HG02759 (cell line): Measurements from ENCODE around the gene PPP2R2C.

Experiments
- ATAC-seq: cut with Tn5 transposase; IDR thresholded peaks from one replicate; pipeline ENCODE4 v1.9.1; 2021; ENCODE audit warnings: mild to moderate bottlenecking, moderate library complexity; ENCODE audit not compliant: unreplicated experiment

PPP2R2C gene

DNA sequence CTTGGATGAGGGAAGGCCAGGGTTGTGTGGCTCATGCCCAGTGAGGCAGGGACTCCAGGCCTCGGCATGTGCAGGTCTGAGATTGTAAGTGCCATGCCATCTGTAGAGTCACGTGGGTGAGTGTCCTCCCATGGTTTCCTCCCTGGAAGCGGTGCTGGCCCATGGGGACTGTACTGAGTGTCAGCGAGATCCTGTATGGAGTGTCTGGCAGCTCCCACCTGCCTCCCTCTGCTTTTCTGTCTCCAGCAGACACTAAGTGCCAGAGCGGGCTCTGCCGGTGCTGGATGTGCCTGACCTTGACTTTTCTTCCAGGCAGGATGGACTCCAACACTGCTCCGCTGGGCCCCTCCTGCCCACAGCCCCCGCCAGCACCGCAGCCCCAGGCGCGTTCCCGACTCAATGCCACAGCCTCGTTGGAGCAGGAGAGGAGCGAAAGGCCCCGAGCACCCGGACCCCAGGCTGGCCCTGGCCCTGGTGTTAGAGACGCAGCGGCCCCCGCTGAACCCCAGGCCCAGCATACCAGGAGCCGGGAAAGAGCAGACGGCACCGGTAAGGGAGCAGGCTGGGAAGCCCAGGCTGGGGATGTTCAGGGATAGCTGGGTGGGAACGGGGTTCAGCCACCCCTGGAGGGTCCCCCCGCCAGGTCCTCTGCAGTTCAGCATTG is 195.1 kb downstream of the PPP2R2C start:
- ATAC-seq: no peak

DNA sequence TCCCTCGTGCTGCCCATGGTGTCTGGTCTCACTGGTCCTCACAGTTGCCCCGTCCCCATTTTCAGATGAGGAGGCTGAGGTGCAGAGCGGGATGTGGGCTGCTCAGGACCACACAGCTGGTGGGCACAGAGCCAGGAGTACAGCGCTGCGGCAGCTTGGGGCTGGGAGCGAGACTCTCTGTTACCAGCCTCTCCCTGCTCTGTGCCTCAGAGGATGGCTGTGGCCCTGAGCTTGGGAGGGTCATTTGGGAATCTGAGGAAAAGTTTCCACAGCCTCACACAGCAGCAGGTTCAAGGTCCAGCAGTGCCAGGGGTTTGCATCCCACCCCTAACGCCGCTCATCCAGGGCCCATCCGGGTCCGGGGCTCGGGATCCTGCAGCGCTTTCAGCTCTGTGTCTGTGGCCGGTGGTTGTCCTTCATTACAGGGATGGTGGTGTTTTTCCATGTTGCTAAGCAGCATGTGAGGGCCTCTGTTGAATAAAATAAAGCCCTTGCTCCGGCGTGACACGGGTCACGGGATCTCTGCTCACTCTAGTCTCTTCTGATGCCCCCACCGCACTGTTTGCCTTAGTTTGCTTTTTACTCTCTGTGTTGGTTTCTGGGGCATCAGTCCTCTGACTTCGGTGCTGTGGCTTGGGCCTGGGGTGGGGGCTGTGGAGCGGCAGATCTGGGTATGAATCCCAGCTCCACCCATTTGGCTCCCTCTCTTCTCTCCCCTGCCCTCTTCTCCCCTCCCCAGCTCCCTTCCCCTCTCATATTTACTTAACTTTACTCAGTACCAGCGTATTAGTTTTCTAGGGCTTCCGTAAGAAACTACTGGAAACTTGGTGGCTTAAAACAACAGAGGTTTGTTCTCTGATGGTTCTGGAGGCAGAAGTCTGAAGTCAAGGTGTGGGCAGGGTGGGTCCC is 196.3 kb downstream of the PPP2R2C start:
- ATAC-seq: no peak

DNA sequence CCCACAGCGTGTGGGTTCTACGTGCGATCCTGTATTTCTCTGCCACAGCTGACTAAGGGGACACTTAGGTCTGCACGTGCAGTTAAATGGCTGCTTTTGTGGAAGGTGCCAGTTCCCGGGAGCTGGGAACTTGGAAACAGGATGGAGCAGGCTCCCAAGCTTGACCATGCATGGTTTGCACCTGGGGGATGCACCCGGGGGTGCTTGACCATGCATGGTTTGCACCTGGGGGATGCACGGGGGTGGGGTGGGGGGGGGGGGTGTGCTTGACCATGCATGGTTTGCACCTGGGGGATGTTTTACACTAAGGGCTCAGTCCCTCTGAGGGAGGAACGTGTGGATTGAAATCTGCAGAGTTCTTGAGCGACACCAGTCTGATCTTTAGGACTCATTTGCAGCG is 197.1 kb downstream of the PPP2R2C start:
- ATAC-seq: no peak

DNA sequence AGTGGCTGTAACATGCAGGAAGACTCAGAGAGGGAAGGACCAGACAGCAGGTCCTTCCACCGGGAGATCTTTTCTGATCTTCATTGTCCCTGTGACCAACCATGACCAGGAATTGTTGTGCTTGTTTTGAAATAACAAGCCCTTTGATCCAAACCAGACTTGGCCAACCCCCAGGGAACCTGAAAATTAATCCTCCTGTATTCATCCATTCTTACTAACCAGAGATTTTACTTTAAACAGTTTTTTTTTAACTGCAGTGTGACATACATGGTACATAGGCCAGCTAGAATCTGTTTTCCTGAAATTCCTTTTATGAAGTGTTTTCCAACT is 198.8 kb downstream of the PPP2R2C start:
- no peak for ATAC-seq

DNA sequence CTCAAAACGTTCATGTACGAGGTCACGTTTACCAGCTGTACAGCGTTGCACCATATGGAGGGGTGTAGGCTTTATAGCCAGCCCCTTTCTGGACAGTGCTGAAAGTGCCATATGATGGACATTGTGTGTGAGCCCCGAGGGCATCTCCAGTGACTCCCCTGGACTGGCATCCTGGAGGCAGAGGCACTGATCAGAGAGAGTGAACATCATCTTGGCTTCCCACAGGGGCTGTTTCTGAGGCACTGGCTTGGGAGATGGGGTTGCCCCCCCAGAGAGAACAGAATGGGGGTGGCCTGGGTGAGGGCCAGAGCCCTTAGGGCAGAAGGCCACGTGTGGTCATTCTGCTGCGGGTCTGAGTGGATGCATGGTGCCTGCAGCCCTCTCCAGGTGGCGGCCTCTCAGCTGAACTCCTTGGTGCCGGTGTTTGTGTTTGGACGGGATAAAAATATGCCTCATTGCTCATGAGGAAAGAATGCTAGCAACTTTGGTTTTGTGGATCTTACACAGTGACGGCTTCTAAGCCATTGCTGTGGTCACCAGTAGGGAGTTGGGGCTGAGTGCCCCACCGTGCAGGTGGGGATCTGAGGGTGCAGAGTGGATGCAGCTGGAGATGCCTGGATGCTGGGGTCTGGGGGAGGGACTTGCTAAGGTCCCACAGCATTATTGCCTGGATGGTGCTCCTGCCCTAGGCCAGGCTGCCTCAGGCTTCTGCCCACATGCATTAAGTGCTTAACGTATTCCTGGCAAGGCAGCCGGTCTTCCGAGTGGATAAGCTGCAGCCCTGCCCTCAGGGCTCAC is 199.4 kb downstream of the PPP2R2C start:
- ATAC-seq: no peak

DNA sequence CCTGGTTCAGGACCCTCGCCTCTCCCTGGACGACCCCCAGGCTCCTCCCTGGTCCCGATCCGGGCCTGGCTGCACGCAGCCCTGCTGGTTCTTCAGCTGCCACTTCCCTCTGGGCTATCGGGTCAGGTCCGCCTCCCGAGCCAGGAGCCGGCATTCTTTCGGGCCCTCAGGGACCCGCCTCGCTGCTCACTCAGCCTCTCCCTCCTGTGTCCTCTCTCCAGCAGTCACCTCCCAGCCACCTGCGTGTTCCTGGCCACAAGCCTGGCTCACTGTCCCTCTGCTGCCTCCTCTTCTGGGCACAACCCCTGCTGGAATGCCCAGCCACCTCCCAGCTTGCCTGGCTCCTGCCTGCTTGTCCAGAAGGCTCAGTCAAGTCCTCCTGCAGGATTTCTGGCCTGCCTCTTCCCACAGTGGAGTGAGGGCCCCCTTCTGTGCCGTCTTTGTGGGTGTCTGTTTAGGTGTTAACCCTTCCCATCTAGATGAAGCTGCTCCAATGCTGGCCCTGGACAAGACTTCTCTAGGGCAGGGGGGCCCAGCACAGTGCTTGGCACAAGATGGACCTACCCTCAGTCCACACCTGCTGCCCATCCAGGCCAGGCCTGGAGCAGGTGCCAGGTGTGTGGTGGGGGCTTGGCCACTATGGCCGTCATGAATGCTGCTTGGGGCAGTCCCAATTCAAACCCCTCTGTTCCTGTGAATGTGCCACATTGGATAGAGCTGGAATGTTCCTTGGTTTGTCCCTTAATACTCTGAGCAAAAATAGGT is 200.5 kb downstream of the PPP2R2C start:
- ATAC-seq: no peak

DNA sequence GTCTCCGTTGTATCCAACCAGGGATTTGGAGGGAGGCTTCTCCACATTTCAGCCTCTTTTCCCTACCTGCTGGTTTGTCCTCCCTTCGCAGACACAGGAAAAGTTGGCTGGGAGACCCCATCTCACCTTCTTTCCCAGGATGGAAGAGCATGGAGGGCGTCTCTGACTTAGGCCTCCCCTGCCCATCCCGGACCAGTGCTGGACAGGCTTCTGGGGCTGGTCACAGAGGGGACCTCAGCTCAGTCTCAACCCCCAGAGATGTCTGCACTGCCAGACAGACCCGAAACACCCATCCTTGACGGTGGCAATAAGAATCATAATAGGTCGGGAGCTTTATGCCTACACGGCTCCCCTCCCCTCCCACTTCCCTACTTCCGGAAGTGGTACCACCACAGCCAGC is 201.2 kb downstream of the PPP2R2C start:
- no peak for ATAC-seq

DNA sequence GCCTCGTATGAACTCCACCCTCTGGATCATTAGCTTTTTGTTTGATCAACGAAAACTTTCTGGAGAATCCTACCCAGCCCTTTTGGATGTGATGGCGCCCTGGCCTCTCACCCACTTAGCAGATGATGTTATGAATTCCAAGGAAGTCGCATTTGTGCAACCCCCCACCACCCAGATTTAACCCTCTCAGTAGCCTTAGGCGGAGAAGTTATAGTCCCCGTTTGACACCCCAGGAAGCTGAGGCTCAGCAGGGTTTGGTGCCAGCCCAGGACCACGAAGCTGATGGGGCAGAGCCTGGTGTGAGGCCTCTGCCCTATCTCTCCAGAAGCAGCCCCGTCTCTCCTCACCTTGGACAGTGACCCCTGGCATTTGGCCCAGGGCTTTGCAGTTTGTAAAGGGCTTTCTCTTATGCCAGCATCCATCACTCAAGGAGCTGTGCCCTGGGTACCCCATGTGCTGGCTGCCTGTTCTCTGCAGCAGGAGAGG is 201.7 kb downstream of the PPP2R2C start:
- ATAC-seq: no peak
